H1 (cell line): ENCODE data around the gene MRS2. TPM values are rescaled to one million over a fixed set of nuclear protein-coding genes. Genes with fewer than 3 reads are reported as not detected.

Source experiments
- CTCF ChIA-PET: fragments of 300-600 bp; sonication (Branson Sonifier 250); formaldehyde crosslinking; loops from one replicate; lab custom pipeline; 2021; ENCODE audit not compliant: partially characterized antibody; lab: Charles Lee
- POLR2A ChIA-PET: fragments of 300-600 bp; sonication (Branson Sonifier 250); formaldehyde crosslinking; loops from one replicate; lab custom pipeline; 2021; ENCODE audit warnings: inconsistent platforms; ENCODE audit not compliant: partially characterized antibody; lab: Charles Lee
- DNase-seq, 2 experiments: peaks; one replicate each; pipeline versions ENCODE4 v3.0.0 to v3.0.0-alpha.2; 2010 to 2022; ENCODE audit warnings: low spot score in 2 of 2, low read depth in 1 of 2, mixed read lengths in 1 of 2
- FAIRE-seq: peaks from 2 replicates; lab custom pipeline; 2011; peaks lifted over from hg19 to GRCh38; lab: Jason Lieb, UNC
- H2AFZ ChIP-seq: 2 replicates; pipeline ENCODE4 v1.8.1; 2012; ENCODE audit warnings: low read length, inconsistent platforms
- H2AK5ac ChIP-seq: 2 replicates; pipeline ENCODE4 v1.6.1; 2013; ENCODE audit warnings: low read depth, low read length
- H2BK120ac ChIP-seq: replicated peaks from 2 replicates; pipeline ENCODE3; 2013; ENCODE audit warnings: low read depth, low read length, inconsistent platforms
- H2BK12ac ChIP-seq: 2 replicates; pipeline ENCODE4 v1.6.1; 2013; ENCODE audit warnings: low read depth, low read length
- H2BK15ac ChIP-seq: 2 replicates; pipeline ENCODE4 v1.6.1; 2013; ENCODE audit warnings: low read length
- H2BK20ac ChIP-seq: 2 replicates; pipeline ENCODE4 v1.6.1; 2013; ENCODE audit warnings: low read length
- H2BK5ac ChIP-seq: 2 replicates; pipeline ENCODE4 v1.6.1; 2013; ENCODE audit warnings: low read depth, low read length
- H3K14ac ChIP-seq: 2 replicates; pipeline ENCODE4 v1.6.1; 2013; ENCODE audit warnings: inconsistent platforms; ENCODE audit not compliant: insufficient read length
- H3K18ac ChIP-seq: 2 replicates; pipeline ENCODE4 v1.6.1; 2013; ENCODE audit warnings: low read length; ENCODE audit errors: extremely low read depth
- H3K23ac ChIP-seq: 2 replicates; pipeline ENCODE4 v1.6.1; 2013; ENCODE audit warnings: inconsistent platforms; ENCODE audit not compliant: insufficient read length
- H3K23me2 ChIP-seq: 2 replicates; pipeline ENCODE4 v1.6.1; 2013; ENCODE audit warnings: low read depth, low read length
- H3K27ac ChIP-seq: 2 replicates; pipeline ENCODE4 v1.6.1; 2011; ENCODE audit warnings: low read depth, low read length, inconsistent platforms
- H3K27me3 ChIP-seq, 4 experiments: replicated peaks in 1 of 4; 1 replicate in 1 of 4; 2 replicates in 3 of 4; pipeline versions ENCODE4 v1.6.1 to v1.8.1; 2011 to 2013; ENCODE audit warnings: low read length in 3 of 4, mild to moderate bottlenecking in 3 of 4, inconsistent platforms in 2 of 4, mixed read lengths in 2 of 4, moderate library complexity in 1 of 4; ENCODE audit not compliant: control insufficient read depth in 3 of 4, insufficient read depth in 3 of 4; ENCODE audit errors: extremely low read depth in 1 of 4
- H3K36me3 ChIP-seq, 4 experiments: 2 replicates each; pipeline versions ENCODE4 v1.6.1 to v1.8.1; 2011 to 2013; ENCODE audit warnings: mild to moderate bottlenecking in 4 of 4, low read length in 3 of 4, moderate library complexity in 2 of 4, control low read depth in 1 of 4, inconsistent platforms in 1 of 4; ENCODE audit not compliant: insufficient read depth in 4 of 4, control insufficient read depth in 2 of 4
- H3K4ac ChIP-seq: replicated peaks from 2 replicates; pipeline ENCODE3; 2013; ENCODE audit warnings: low read length, low read depth, mixed read lengths, inconsistent platforms; ENCODE audit not compliant: insufficient read length
- H3K4me1 ChIP-seq, 4 experiments: replicated peaks in 1 of 4; 1 replicate in 1 of 4; 2 replicates in 3 of 4; pipeline versions ENCODE4 v1.6.1 to v1.8.1; 2011 to 2013; ENCODE audit warnings: low read length in 3 of 4, inconsistent platforms in 2 of 4, mixed read lengths in 1 of 4; ENCODE audit not compliant: insufficient read depth in 4 of 4, control insufficient read depth in 3 of 4
- H3K4me2 ChIP-seq, 2 experiments: 2 replicates each; pipeline versions ENCODE4 v1.6.1 to v1.8.1; 2011 to 2013; ENCODE audit warnings: low read depth in 2 of 2, low read length in 2 of 2, control low read depth in 1 of 2, inconsistent platforms in 1 of 2, mild to moderate bottlenecking in 1 of 2; ENCODE audit not compliant: insufficient read depth in 1 of 2
- H3K4me3 ChIP-seq, 4 experiments: fragments of 200-600, 300-600 bp in 1 of 4; sonication (generic), shearing (Covaris generic), sonication (Bioruptor Twin) in 1 of 4; 2 replicates each; pipeline versions ENCODE4 v1.5.1 to v1.8.1; 2011 to 2016; ENCODE audit warnings: low read length in 4 of 4, low read depth in 3 of 4, control low read depth in 2 of 4, inconsistent platforms in 2 of 4, mild to moderate bottlenecking in 2 of 4, mixed read lengths in 1 of 4, moderate library complexity in 1 of 4; ENCODE audit not compliant: insufficient read depth in 2 of 4; ENCODE audit errors: extremely low read depth in 1 of 4
- H3K56ac ChIP-seq: replicated peaks from 2 replicates; pipeline ENCODE3; 2013; ENCODE audit warnings: low read depth, mild to moderate bottlenecking, mixed read lengths, low read length, inconsistent platforms; ENCODE audit not compliant: insufficient read length
- H3K79me1 ChIP-seq: 2 replicates; pipeline ENCODE4 v1.6.1; 2013; ENCODE audit warnings: low read depth, low read length, control low read depth
- H3K79me2 ChIP-seq, 2 experiments: 2 replicates each; pipeline versions ENCODE4 v1.6.1 to v1.8.1; 2012 to 2013; ENCODE audit warnings: low read length in 2 of 2, mild to moderate bottlenecking in 2 of 2, inconsistent platforms in 1 of 2; ENCODE audit not compliant: insufficient read depth in 2 of 2, control insufficient read depth in 1 of 2
- H3K9ac ChIP-seq, 4 experiments: replicated peaks in 1 of 4; 1 replicate in 1 of 4; 2 replicates in 3 of 4; pipeline versions ENCODE4 v1.6.1 to v1.8.1; 2011 to 2013; ENCODE audit warnings: low read depth in 3 of 4, low read length in 3 of 4, control low read depth in 2 of 4, mild to moderate bottlenecking in 2 of 4, moderate library complexity in 2 of 4, inconsistent platforms in 1 of 4; ENCODE audit errors: extremely low read depth in 1 of 4
- H3K9me3 ChIP-seq, 2 experiments: 2 replicates each; pipeline versions ENCODE4 v1.6.1 to v1.8.1; 2012 to 2013; ENCODE audit warnings: mild to moderate bottlenecking in 2 of 2, moderate library complexity in 2 of 2, control low read depth in 1 of 2, inconsistent platforms in 1 of 2, low read depth in 1 of 2, low read length in 1 of 2, mixed read lengths in 1 of 2; ENCODE audit not compliant: insufficient read depth in 2 of 2
- H4K20me1 ChIP-seq, 2 experiments: replicated peaks in 1 of 2; 2 replicates each; pipeline versions ENCODE3 to v1.8.1; 2011 to 2013; ENCODE audit warnings: inconsistent platforms in 2 of 2, low read length in 2 of 2, mild to moderate bottlenecking in 1 of 2; ENCODE audit not compliant: insufficient read depth in 2 of 2, control insufficient read depth in 1 of 2
- H4K5ac ChIP-seq: 2 replicates; pipeline ENCODE4 v1.6.1; 2013; ENCODE audit warnings: low read length, low read depth, mixed read lengths, inconsistent platforms; ENCODE audit not compliant: insufficient read length
- H4K8ac ChIP-seq: 2 replicates; pipeline ENCODE4 v1.8.0; 2013; ENCODE audit warnings: mild to moderate bottlenecking, moderate library complexity, low read length, inconsistent platforms; ENCODE audit not compliant: insufficient read depth; ENCODE audit errors: extremely low read depth
- H4K91ac ChIP-seq: replicated peaks from 2 replicates; pipeline ENCODE3; 2013; ENCODE audit warnings: low read length, mixed read lengths, inconsistent platforms; ENCODE audit not compliant: insufficient read length
- CBX5 ChIP-seq: fragments of 300-800, 300-1000 bp; sonication (generic); IDR thresholded peaks from 2 replicates; pipeline ENCODE4 v1.7.1; 2016; ENCODE audit warnings: antibody characterized with exemption, low read length, low read depth
- CREB1 ChIP-seq: IDR thresholded peaks from 2 replicates; pipeline ENCODE4 v1.6.1; 2012; ENCODE audit warnings: inconsistent platforms
- FOSL1 ChIP-seq: IDR thresholded peaks from 2 replicates; pipeline ENCODE4 v1.6.1; 2011; ENCODE audit warnings: mild to moderate bottlenecking, low read depth, low read length, moderate library complexity; ENCODE audit not compliant: insufficient read depth
- GABPA ChIP-seq: IDR thresholded peaks from 2 replicates; pipeline ENCODE4 v1.6.1; 2011; ENCODE audit warnings: mild to moderate bottlenecking, low read length, moderate library complexity, borderline replicate concordance; ENCODE audit not compliant: insufficient read depth
- PHF8 ChIP-seq: fragments of 200-600 bp; sonication (generic); conservative IDR thresholded peaks from 2 replicates; pipeline ENCODE4 v1.7.1; 2012; ENCODE audit warnings: low read depth, mild to moderate bottlenecking, inconsistent platforms, low read length, moderate library complexity
- SIRT6 ChIP-seq: IDR thresholded peaks from one replicate; pipeline ENCODE4 v1.7.1; 2012; ENCODE audit warnings: low read length, inconsistent platforms
- SIX5 ChIP-seq: IDR thresholded peaks from 2 replicates; pipeline ENCODE4 v1.6.1; 2011; ENCODE audit warnings: mild to moderate bottlenecking, low read depth, low read length
- WGBS, 2 experiments: shearing (Covaris generic) in 1 of 2; methylation state at CpG; one replicate each; pipeline versions ENCODE4 v1.1.6 to v1.1.7; 2013 to 2015; ENCODE audit warnings: low lambda C conversion rate in 2 of 2, mixed read lengths in 2 of 2, inconsistent platforms in 1 of 2, low coverage in 1 of 2, missing lambda C conversion rate in 1 of 2; ENCODE audit not compliant: insufficient replicate concordance in 2 of 2, insufficient coverage in 1 of 2, insufficient read length in 1 of 2; ENCODE audit errors: extremely low coverage in 1 of 2, missing lambda C conversion rate in 1 of 2; 5-methylcytosine and 5-hydroxymethylcytosine counted together
- polyA plus RNA-seq, 7 experiments: library from polyadenylated mRNA; depleted of rRNA in 3 of 7; stranded (reverse) in 5 of 7; unstranded in 2 of 7; fragments of >200 nt in 5 of 7; fragments of 200-250 nt in 2 of 7; gene quantifications; 1 replicate in 5 of 7; 2 replicates in 1 of 7; 4 replicates in 1 of 7; pipeline versions ENCODE4 v1.2.1 to v1.2.3, GENCODE V29; 2011 to 2013; ENCODE audit warnings: missing spikeins in 2 of 7, mixed read lengths in 2 of 7
- total RNA-seq: library from RNA; stranded (reverse); fragmentation: NEBNext Ultra II Directional; extraction: Animal tissue kit (Norgen Biotek cat#: 25700); gene quantifications from 2 replicates; pipeline ENCODE4 v1.2.1, GENCODE V29; 2021

MRS2 gene
- total and polyA plus RNA-seq, 2 of the 8 experiments (the other 6 are each of a cell fraction or from before 2014, with no cell fraction given): 51.2 to 67.5 TPM

GRCh38 chr6:24445704-24446103 lies 43.0 kb downstream of the MRS2 start:
- Histone ChIP-seq H4K8ac (no peak overlapping the region), H2AK5ac (no peak overlapping the region), H3K27me3 (no peaks in the 10 kb centered on the region), H3K18ac (no peak overlapping the region), H2BK5ac (no peak overlapping the region), H3K23ac (no peak overlapping the region), H3K4me3 (no peak overlapping the region), H2BK20ac (no peak overlapping the region), H3K79me2 (no peaks in the 10 kb centered on the region), H3K9ac (no peak overlapping the region), H2BK12ac (no peak overlapping the region), H3K4me1 (peaks cover 0 to 4% (median 2%) of the 10 kb centered on the region in 4 experiments; a peak in 2 of 7 replicates), H4K20me1 (peaks cover 0 to 2% of the 10 kb centered on the region in 2 experiments), H3K4me2 (no peak overlapping the region), H3K56ac (no peak overlapping the region), H3K36me3 (no peaks in the 10 kb centered on the region), H2BK120ac (no peak overlapping the region), H3K9me3 (no peaks in the 10 kb centered on the region), H3K27ac (no peak overlapping the region), H4K91ac (no peak overlapping the region), H3K23me2 (no peaks in the 10 kb centered on the region), H3K4ac (no peak overlapping the region), H4K5ac (no peak overlapping the region), H3K14ac (no peak overlapping the region), H2BK15ac (no peak overlapping the region), H3K79me1 (no peaks in the 10 kb centered on the region), H2AFZ (no peak overlapping the region)
- ChIA-PET POLR2A (no interaction called here), CTCF (interaction anchor here (0.8 to 1.8 kb wide), 2 partner anchors 11 to 16 kb away, joined by 3 to 8 read pairs; no protein-coding TSS in a partner anchor)
- FAIRE-seq (no peak), DNase-seq (peak in 1 of 2 experiments; percentile 49)
- 68% methylated on average over 4 of the region's 4 CpGs; no CpG with 5 or more reads in 1 of the 2 experiments for WGBS, 2 experiments
- TF ChIP-seq GABPA: no peak
- TF ChIP-seq SIRT6: no peak
- TF ChIP-seq SIX5: no peak
- no peak for TF ChIP-seq FOSL1
- TF ChIP-seq CREB1: no peak
- no peak for TF ChIP-seq PHF8
- TF ChIP-seq CBX5: no peak
